ENCODE measurements around the gene OPN1SW. TPM values are rescaled to one million over a fixed set of nuclear protein-coding genes. Genes with fewer than 3 reads are reported as not detected.
A peak's percentile ranks its signal among the peaks of the same experiment; 100 is the strongest.

The OPN1SW gene
- total RNA-seq, 1 donor from 2014 or later: not detected

GRCh38 chr7:128737867-128738385, 37.7 kb downstream of the OPN1SW start:
- peaks cover 12% of the 10 kb centered on the region for H3K4me1 Mint-ChIP-seq (ENCODE audit: low read depth)
- H3K27ac Mint-ChIP-seq: no peak overlapping the region
- H3K27me3 Mint-ChIP-seq: peaks cover 8% of the 10 kb centered on the region
- H3K36me3 Mint-ChIP-seq (ENCODE audit: insufficient read depth): no peaks in the 10 kb centered on the region
- TF ChIP-seq CTCF (IDR thresholded peaks at IDR 0.05; ENCODE audit: unreplicated experiment): no peak
- no peak for DNase-seq (ENCODE audit: low spot score, unreplicated experiment)
- no peaks in the 10 kb centered on the region for H3K9me3 Mint-ChIP-seq (ENCODE audit: low read depth)
- H3K4me3 Mint-ChIP-seq (ENCODE audit: low read depth): peak overlapping the region; percentile 91

- Mint-ChIP-seq H3K9me3 (ENCODE audit: low read depth) (no peaks in the 10 kb centered on the region), H3K27me3 (peaks cover 8% of the 10 kb centered on the region), H3K4me3 (ENCODE audit: low read depth) (no peak overlapping the region), H3K27ac (no peak overlapping the region), H3K4me1 (ENCODE audit: low read depth) (peaks cover 12% of the 10 kb centered on the region), H3K36me3 (ENCODE audit: insufficient read depth) (no peaks in the 10 kb centered on the region)
- no peak for TF ChIP-seq CTCF (IDR thresholded peaks at IDR 0.05; ENCODE audit: unreplicated experiment)
- no peak for DNase-seq (ENCODE audit: low spot score, unreplicated experiment)
Observed at GRCh38 chr7:128737441-128737840, 38.2 kb downstream of the OPN1SW start.

- peaks cover 18% of the 10 kb centered on the region for H3K27me3 Mint-ChIP-seq
Observed at GRCh38 chr7:128735436-128735835, 40.2 kb downstream of the OPN1SW start.

GRCh38 chr7:128734890-128735289, 40.7 kb downstream of the OPN1SW start:
- H3K36me3 Mint-ChIP-seq (ENCODE audit: insufficient read depth): no peaks in the 10 kb centered on the region
- H3K4me1 Mint-ChIP-seq (ENCODE audit: low read depth): peaks cover 4% of the 10 kb centered on the region
- H3K4me3 Mint-ChIP-seq (ENCODE audit: low read depth): no peak overlapping the region
- TF ChIP-seq CTCF (IDR thresholded peaks at IDR 0.05; ENCODE audit: unreplicated experiment): no peak
- H3K27ac Mint-ChIP-seq: peak overlapping the region; percentile 5
- no peaks in the 10 kb centered on the region for H3K9me3 Mint-ChIP-seq (ENCODE audit: low read depth)
- peaks cover 18% of the 10 kb centered on the region for H3K27me3 Mint-ChIP-seq
- DNase-seq (ENCODE audit: low spot score, unreplicated experiment): no peak

More at GRCh38 chr7:128735436-128735835, 40.2 kb downstream of the OPN1SW start:
- Mint-ChIP-seq H3K36me3 (ENCODE audit: insufficient read depth) (no peaks in the 10 kb centered on the region), H3K4me1 (ENCODE audit: low read depth) (peaks cover 9% of the 10 kb centered on the region), H3K27ac (peak overlapping the region; percentile 5), H3K4me3 (ENCODE audit: low read depth) (no peak overlapping the region), H3K9me3 (ENCODE audit: low read depth) (no peaks in the 10 kb centered on the region)
- DNase-seq (ENCODE audit: low spot score, unreplicated experiment): no peak
- TF ChIP-seq CTCF (IDR thresholded peaks at IDR 0.05; ENCODE audit: unreplicated experiment): no peak

GRCh38 chr7:128733278-128733645, 42.3 kb downstream of the OPN1SW start:
- Mint-ChIP-seq H3K4me1 (ENCODE audit: low read depth) (no peaks in the 10 kb centered on the region), H3K27ac (no peak overlapping the region), H3K4me3 (ENCODE audit: low read depth) (no peak overlapping the region), H3K9me3 (ENCODE audit: low read depth) (no peaks in the 10 kb centered on the region), H3K36me3 (ENCODE audit: insufficient read depth) (no peaks in the 10 kb centered on the region), H3K27me3 (peaks cover 18% of the 10 kb centered on the region)
- no peak for TF ChIP-seq CTCF (IDR thresholded peaks at IDR 0.05; ENCODE audit: unreplicated experiment)
- no peak for DNase-seq (ENCODE audit: low spot score, unreplicated experiment)
